Stimulated activated CD4-positive, alpha-beta T cell treated with anti-CD3 and anti-CD28 coated beads, Interleukin-1b, Interleukin-23, amount 100 ng/mL, for 1 hour (primary cell): Measurements from ENCODE around the gene PKD1L1.
"Not testable (repeated sequence)": the region's sequence is repeated elsewhere in the genome, so short reads cannot be mapped to it uniquely, and the experiment has no call there.

Experiments used
- DNase-seq, 2 donors: peaks; one replicate each; pipeline ENCODE4 v3.0.0-alpha.2; 2020; ENCODE audit warnings: low read depth in 2 of 2

Gene PKD1L1

DNA sequence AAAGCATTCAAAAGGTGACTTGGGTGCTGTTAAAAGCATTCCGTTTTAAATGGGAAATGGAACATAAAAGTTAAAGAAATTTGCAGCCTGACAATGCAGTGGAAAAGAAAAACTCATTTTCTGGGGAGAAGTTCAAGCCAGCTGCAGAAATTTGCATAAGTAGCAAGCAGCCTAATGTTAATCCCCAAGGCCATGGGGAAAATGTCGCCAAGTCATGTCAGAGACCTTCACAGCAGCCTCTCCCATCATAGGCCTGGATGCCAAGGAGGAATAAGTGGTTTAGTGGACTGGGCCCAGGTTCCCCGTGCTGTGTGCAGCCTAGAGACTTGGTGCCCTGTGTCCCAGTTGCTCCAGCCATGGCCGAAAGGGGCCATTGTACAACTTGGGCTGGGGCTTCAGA lies 154.2 kb downstream of the PKD1L1 start:
- DNase-seq, result no peak

DNA sequence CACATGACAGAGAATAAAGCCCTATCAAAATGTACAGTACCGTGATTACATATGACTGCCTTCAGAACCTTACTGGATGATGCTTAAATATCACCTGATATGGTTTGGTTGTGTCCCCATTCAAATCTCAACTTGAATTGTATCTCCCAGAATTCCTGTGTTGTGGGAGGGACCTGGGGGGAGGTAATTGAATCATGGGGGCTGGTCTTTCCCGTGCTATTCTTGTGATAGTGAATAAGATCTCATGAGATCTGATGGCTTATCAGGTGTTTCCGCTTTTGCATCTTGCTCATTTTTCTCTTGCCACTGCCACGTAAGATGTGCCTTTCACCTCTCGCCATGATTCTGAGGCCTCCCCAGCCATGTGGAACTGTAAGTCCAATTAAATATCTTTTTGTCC lies 155.1 kb downstream of the PKD1L1 start:
- DNase-seq, result not testable (repeated sequence)

DNA sequence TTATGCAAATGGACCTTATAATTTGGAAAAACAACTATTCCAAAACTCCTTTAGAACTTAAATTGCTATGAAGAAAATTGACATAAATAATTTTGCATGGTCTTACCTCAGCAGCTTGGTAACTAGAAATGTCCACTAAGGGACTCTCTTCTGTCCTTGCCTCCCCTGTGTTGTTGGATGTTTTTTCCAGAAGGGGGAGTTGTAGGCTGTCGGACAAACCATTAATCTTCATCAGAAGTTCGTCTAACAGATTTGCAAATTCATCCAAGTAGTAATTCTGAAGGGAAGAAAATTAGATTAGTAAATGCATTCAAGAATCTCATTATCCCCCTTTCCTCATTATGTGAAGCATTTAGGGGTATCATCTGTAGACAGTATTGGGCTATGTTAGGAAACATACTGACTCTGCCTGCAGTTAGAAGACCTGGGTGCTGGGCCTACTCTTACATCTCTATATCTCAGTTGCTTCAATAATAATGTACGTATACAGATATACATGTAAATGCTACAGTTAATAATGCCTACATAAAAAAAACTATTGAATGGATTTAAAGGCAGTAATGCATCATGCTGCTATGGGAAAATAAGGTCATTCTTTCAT lies 155.6 kb downstream of the PKD1L1 start:
- DNase-seq, result no peak

DNA sequence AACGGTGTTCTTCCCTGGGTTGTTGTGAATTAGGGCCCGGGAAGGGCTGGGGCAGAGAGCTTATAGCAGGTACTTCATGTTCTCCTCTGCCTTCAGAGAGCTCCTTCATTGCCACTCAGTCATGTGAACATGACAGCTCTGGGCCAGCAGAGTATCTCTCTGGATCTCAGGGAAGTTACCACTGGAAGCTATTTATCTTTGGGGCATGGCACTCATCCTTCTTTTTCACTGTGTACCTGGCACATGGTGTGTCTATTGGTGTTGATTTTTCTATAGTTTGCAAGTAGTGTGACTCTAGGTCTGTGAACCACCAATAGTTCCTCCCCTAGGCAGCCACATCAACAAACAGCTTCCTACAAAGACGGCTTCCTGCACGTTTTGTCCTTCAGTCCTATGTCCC lies 156.6 kb downstream of the PKD1L1 start:
- DNase-seq, result no peak

DNA sequence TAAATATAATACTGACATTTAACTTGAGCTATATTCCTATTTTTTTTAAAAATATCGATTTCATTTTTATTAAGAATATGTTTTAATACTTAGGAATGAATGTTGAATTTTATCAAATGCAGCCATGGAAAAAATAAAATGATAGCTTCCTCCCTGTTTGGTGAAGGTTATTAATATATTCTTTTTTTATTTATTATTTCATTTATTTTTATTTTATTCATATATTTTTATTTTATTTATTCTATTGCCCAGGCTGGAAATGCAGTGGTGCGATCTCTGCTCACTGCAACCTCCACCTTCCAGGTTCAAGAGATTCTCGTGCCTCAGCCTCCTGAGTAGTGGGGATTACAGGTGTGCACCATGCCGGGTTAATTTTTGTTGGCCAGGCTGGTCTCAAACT lies 160.2 kb downstream of the PKD1L1 start:
- DNase-seq, result no peak

DNA sequence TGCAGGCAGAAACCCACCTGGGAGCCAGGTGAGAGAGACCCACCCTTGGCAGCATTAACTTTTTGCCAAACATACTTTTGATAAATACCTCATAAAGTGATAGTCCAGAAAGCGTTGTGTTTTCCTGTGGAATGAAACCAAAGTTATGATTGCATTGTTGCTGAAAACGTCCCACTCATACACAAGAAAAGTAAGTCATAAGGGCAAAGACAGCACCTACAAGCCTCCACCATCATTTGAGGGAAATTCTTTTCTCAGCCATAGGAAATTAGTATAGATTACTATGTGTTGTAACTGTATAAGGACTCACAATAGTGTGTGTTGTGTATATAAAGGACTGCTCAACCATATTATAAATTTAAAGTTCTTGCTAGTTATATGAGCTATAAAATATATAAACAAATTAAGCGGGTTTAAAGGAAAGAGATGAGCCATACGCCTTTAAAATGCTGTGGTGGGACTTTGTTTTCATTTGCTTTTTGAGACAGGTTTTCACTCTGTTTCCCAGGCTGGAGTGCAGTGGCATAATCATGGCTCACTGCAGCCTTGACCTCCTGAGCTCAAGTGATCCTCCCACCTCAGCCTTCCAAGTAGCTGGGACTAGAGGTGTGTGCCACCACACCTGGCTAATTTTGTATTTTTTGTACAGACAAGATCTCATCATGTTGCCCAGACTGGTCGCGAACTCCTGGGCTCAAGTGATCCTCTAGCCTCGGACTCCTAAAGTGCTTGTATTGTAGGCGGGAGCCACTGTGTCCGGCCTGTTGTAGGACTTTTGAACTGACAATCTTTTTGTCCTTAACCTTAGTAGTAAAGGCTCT lies 160.8 kb downstream of the PKD1L1 start:
- no peak for DNase-seq

DNA sequence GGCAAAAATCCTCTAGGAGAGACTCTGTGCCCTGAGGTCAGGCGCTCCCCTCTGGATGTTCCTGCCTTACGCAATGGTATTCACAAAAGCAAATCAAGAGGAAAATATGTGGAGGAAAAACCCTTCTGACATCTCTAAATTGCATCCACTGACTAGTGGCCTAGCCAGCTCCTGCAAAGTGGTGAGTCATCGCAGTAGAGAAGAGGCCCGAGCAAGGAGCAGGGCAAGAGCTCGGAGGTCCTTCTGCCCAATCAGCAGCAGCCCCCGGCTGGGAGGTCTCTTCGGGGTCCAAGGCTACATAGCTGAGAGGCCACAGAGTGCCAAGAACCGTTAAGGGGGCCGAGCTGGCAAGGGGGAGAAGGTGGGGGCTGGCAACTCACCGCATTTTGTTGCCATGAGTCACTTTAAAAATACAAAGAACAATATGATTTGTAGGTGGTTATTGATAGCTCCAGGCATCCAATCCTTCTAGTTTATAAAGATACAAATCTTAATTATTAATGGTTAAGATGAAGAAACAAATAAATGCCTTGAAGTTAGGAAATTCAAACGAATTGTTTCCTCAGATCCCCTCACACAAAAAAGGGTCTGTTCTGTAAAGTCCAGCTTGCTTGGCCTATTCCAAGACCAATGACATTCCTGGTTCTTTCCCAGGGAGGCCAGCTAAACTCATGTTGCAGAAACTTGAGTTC lies 161.6 kb downstream of the PKD1L1 start:
- DNase-seq, result no peak

DNA sequence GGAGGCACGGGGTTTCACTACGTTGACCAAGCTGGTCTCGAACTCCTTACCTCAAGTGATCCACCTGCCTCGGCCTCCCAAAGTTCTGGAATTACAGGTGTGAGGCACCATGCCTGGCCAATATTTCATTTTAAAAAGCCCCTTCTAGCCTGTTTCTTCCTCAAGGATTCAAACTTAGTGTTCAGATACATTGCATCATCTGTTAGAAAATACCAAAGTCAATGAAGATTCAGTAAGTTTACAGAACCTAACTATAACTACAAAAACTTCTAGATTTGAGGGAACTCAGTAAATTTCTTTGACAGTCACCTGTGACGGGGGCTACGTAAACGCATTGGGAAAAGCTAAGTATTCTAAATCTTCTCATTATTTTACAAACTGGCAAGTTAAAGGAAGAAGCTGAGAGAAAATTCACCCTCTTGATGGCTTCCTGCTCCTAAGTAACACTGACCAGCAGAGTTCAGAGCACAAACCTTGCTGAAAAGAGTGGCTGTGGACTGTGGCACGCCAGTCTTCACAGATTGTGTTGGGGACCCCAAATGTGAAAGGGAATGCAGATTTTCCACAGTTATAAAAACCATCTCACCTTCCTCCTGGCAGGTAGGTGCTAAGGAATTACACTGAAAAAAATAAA lies 162.2 kb downstream of the PKD1L1 start:
- no peak for DNase-seq

DNA sequence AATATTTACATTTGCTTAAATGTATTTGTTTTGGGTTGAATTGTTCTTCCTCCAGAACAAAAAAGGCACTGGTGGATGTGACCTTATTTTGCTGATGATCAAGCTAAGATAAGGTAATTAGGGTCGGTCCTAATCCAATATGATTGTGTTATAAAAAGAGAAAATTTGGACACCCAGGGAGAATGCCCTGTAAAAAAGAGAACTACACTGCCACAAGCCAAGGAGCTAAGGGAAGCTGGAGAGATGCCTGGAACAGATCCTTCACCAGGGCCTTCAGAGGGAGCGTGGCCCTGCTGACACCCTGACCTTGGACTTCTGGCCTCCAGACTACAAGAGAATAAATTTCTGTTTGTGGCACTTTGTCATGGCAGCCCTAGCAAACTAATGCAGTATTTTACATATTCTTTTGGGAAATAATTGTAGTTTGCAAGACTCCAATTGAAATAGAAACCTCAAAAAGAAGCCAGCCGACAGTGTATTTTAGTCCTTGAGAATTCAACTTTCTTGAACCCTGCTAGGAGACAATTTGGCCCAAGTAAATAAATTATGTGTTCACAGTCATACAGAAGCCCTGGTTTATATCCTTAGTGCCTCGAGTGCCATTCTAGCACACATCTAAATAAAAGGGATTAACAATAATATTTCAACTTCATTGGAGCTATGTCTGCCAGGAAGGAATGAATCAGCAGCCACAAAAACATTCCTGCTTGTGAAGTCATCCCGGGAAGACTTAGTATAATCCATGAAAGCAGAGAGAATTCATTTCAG lies 164.6 kb downstream of the PKD1L1 start:
- DNase-seq, result no peak

DNA sequence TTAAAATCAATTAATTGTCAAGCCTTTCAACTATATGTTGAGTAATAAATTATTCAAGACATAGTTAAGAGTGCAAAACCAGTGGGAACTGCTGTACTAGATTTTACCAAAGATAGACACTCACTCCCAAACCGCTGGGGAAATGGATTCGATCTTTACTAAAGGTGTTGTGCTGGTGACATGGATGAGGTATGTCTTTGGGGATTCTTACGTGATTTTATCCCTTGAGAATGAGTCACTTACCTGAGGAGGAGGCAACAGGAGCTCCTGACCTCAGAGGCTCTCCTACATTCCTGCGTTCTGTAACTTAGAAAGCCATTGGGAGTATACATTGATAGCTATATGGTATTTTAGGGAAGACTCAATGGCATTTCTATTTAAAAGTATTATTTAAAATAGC lies 165.5 kb downstream of the PKD1L1 start:
- DNase-seq, result no peak

DNA sequence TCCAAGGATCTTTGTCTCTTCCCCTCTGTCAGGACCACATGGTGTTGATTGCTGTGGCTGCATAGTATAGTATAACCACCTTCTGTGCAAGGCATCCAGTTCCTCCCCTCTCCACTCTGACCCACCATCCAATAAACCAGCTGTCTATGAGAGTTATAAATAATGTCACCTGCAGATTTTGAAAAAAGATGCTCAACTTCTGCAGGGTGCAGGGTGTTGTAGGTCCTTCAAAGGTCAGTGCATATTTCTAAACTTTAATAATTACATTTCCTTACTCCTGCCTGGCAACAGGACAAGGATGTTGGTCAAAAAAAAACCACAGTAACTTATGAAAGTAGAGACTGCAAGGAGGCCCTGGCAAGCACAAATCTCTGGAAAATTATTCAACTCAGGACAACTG lies 166.2 kb downstream of the PKD1L1 start:
- DNase-seq, result no peak

DNA sequence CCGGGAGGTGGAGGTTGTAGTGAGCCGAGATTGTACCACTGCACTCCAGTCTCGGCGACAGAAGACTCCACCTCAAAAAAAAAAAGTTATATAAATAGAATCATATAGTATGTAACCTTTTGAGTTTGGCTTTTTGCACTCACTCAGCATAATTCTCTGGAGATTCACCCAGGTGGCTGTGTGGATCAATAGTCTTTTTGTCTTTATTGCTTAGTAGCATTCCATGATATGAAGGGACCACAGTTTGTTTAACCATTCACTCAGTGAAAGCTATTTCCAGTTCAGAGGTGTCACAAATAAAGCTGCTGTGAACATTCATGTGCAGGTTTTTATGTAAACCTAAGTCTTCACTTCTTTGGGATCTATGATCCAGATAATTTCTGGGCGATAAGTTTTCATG lies 167.7 kb downstream of the PKD1L1 start:
- no peak for DNase-seq

DNA sequence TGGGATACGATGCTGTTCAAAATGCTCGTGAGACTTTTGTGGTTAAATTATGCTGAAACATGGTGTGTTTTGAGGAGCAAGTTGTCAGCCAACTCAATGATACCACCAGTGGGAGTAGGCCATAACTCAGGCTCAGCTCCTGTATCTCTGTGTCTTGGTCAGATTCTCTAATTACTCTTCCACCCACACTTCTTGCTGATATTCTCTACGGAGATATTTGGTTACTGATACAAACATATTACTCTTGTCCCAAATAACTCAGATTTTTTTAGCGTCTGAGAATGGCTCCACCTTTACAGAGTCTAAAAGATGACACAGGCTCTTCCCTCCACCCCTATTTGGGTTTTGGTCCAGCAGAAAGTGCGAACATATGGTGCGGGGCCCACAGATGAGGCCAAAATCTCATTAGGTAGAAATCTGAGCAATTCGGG lies 168.9 kb downstream of the PKD1L1 start:
- DNase-seq, result no peak

DNA sequence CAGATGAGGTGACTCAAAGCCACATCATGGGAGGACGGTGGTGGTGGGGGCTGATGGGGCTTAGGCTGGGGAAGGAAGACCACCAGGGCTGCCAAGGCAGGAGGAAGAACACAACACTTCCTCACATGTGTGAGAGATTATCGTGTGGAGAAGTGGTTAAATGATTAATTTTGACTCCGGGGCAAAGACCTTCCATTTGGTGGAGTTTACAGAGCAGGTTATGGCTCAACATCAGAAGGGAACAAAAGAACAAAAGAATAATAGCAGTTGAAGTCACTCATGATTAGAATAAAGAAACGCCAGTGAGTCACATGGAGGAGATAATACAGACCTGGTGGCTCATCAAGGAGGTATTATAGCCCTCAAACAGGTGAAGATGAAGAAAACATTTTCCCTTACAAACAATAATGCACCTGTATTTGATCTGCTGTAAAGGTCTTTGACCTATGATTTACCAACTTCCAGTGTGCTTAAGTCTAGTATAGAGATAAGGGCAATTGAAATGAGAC lies 170.1 kb downstream of the PKD1L1 start:
- DNase-seq, result no peak

DNA sequence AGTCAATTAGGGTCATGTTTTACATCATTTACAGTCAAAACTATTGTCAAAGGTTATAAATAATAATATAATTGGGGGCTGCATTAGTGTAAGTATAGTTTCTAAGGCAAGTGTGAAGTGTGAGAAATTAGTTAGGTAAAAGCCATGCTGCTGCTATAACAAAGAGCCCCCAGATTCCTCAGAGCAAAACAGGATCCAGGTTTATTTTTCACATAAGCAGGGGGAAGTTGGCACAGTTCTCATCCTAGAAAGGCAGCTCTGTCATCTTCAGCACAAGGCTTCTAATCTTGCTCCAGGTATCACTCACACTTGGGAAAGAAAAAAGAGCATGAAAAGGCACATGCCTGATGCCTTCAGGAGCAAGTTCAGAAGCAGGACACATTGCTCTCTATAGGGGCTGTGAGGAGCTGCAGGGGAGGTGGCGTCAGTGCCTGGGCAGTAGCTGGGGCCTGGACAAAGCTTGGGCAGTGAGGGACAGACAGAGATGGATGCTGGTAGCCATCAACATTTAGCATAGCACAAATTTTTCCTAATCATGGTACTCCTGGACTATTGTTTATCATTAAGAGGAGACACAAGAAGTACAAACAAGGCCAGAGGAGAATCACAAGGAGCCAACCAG lies 170.6 kb downstream of the PKD1L1 start:
- no peak for DNase-seq

DNA sequence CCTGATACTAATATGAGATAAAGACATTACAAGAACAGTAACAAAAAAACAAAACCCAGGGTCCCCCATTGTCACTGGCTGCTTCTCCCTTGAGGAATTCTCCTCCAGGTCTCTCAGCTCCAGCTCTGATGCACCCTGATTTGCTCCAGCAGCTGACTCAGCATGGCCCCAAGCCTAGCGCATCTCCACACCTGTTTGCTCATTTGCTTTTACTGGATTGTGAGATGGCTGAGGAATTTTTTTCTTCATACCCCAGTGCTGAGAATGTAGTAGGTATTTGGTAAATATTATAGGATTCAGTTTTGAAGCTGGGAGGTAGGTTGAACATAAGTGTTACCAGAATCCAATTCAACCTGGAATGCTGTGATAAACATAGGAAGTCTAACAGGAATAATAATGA lies 171.9 kb downstream of the PKD1L1 start:
- DNase-seq, result no peak

DNA sequence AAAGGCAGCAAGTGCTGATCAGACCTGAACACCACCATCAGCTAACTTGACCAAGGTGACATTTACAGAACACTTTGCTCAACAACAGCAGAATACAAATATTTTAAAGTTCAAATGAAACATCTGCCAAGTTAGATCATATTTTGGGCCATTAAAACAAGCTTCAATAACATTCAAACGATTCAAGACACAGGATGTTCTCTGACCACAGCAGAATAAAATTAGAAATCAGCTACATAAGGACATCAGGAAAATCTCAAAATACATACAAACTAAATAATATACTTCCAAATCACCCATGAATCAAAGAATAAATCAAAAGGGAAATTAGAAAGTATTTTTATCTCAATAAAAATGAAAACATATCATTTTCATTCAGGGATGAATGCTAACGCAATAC lies 173.0 kb downstream of the PKD1L1 start:
- DNase-seq, result no peak

DNA sequence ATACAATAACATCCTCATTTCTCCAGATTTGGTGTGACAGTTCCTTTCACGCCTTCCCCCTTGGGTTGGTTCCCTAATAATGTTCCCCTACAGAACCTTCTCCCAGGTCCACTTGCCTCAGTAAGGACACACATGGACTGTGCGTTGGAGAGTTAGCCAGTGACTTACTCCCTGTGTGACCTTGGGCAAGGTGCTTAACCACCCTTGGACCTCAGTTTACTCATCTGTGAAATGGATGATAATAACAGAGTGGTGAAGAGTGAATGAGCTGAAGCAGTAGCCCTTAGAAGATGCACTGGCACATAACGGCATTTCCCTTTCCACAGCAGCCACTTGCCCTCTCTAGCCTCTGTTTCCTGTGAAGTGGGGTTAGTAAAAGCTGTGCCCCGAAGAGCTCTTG lies 175.8 kb downstream of the PKD1L1 start:
- no peak for DNase-seq

DNA sequence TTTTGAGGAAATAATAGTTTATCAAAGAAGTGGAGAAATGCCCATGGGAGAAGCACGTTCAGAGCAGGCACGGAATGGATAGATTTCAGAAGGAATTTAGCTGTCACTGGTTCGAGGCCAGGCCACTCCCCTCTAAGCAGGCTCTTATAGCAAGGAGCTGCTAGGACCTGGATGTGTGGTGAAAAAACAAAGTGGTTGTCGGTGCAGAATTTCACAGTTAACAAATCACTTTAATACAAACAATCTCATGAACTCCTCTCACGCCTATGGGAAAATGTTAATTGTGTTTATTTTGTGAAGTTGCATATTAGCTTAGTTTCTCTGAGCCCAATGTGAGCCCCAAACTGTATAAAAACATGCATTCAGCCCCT lies 176.3 kb downstream of the PKD1L1 start:
- no peak for DNase-seq

DNA sequence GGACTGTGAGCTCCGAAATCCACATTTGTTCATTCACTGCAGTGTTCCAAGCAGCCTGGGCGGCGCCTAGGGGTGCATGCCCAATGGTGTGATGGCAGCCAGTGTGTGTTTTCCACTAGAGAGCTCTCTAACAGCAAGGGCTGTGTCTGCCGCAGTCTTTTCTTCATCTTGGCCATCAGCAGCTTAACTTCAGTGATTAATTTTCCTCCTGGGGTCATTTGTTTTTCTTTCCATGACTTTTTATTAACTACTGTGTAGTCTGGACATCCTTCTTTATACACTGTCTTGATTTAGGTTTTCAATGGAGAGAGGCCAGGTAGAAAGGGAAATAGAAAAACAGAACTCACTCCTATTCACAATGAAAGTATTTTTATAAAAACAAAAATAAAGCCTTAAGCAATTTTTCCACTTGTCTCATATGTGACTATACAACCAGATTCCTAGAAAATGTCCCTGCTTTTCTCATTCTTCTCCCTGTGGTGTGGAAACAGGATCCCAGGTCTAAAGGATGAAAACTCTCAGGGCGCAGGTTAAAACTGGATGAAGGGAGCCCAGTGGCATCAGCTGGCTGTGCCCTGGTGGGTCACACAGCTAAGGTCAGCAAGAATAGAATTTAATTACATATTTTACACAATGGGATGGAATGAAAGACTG lies 176.8 kb downstream of the PKD1L1 start:
- DNase-seq, result no peak

DNA sequence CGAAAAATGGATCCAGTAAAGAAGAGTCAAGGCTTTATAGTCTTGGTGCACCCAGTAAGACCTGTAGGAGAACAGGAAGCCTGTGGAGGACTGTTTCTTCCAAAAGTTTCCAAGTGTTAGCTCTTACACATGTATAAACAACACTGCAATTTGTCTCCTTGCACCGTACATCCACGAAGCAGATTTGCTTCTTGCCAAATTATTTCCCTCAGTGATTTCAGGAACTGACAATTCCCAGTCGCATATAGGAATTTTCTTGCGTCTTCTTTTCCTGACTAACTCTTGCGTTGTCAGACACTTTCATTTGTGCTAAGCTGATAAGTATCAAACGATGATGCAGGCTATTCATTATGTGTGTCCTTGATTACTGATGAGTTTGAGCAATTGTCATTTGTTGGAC lies 182.1 kb downstream of the PKD1L1 start:
- DNase-seq, result no peak
